HepG2 (cell line): ENCODE measurements around the gene PDZD11. TPM values are rescaled to one million over a fixed set of nuclear protein-coding genes. Genes with fewer than 3 reads are reported as not detected.

Experiments
- ELF1 ChIP-seq: sonication (generic); formaldehyde crosslinking; IDR thresholded peaks from 2 replicates; pipeline ENCODE4 v1.4.0; 2020; ENCODE audit warnings: missing genetic modification reagents
- NPAS2 ChIP-seq: sonication (generic); formaldehyde crosslinking; IDR thresholded peaks from 2 replicates; pipeline ENCODE4 v1.8.0; 2022; ENCODE audit warnings: mild to moderate bottlenecking, missing genetic modification reagents, borderline replicate concordance
- RBM39 ChIP-seq: fragments of 200-400 bp; formaldehyde crosslinking; IDR thresholded peaks from one replicate; pipeline ENCODE4 v1.6.1; 2018; ENCODE audit warnings: antibody characterized with exemption, mild to moderate bottlenecking, low read depth, low read length; ENCODE audit not compliant: poor library complexity, severe bottlenecking
- RFX5 ChIP-seq: IDR thresholded peaks from 2 replicates; pipeline ENCODE4 v1.6.1; 2011; ENCODE audit warnings: low read depth, low read length, improper control_type of control experiment
- RNF219 ChIP-seq: sonication (generic); formaldehyde crosslinking; IDR thresholded peaks from 2 replicates; pipeline ENCODE4 v1.5.0; 2020; ENCODE audit warnings: mild to moderate bottlenecking, missing genetic modification reagents
- SIN3A ChIP-seq: IDR thresholded peaks from 2 replicates; pipeline ENCODE4 v1.6.1; 2011; ENCODE audit warnings: low read depth, mild to moderate bottlenecking, control low read depth, low read length, borderline replicate concordance
- SIX4 ChIP-seq: sonication (generic); formaldehyde crosslinking; IDR thresholded peaks from 2 replicates; pipeline ENCODE4 v1.4.0; 2020; ENCODE audit warnings: missing genetic modification reagents
- SP4 ChIP-seq: sonication (generic); formaldehyde crosslinking; IDR thresholded peaks from 2 replicates; pipeline ENCODE4 v1.8.1; 2023; ENCODE audit warnings: mild to moderate bottlenecking, missing genetic modification reagents
- ZNF280B ChIP-seq: sonication (generic); formaldehyde crosslinking; IDR thresholded peaks from 2 replicates; pipeline ENCODE4 v1.5.0; 2020; ENCODE audit warnings: missing genetic modification reagents, mild to moderate bottlenecking, borderline replicate concordance
- ZNF362 ChIP-seq: sonication (generic); formaldehyde crosslinking; IDR thresholded peaks from 2 replicates; pipeline ENCODE4 v1.4.0; 2020; ENCODE audit warnings: missing genetic modification reagents, mild to moderate bottlenecking, borderline replicate concordance
- ZNF839 ChIP-seq: sonication (generic); formaldehyde crosslinking; IDR thresholded peaks from 2 replicates; pipeline ENCODE4 v1.4.0; 2020; ENCODE audit warnings: missing genetic modification reagents, mild to moderate bottlenecking, borderline replicate concordance
- ZNF850 ChIP-seq: sonication (generic); formaldehyde crosslinking; conservative IDR thresholded peaks from 2 replicates; pipeline ENCODE4 v1.9.0; 2021; ENCODE audit warnings: mild to moderate bottlenecking, missing genetic modification reagents
- polyA plus RNA-seq, 8 experiments: library from polyadenylated mRNA; depleted of rRNA in 3 of 8; stranded (reverse) in 7 of 8; unstranded in 1 of 8; fragments of >200 nt; fragmentation: Illumina TruSeq in 4 of 8; extraction: Trizol in 4 of 8; gene quantifications; 2 replicates each; pipeline versions ENCODE4 v1.2.1 to v1.2.3, GENCODE V29; 2011 to 2016; ENCODE audit warnings: low read depth in 4 of 8, missing spikeins in 1 of 8, mixed read lengths in 1 of 8; ENCODE audit not compliant: insufficient read depth in 1 of 8
- total RNA-seq, 5 experiments: library from RNA; depleted of rRNA; stranded (reverse); fragments of >200 nt; fragmentation: Illumina TruSeq; extraction: Trizol; gene quantifications; 2 replicates each; pipeline ENCODE4 v1.2.3, GENCODE V29; 2016; ENCODE audit warnings: low read depth in 1 of 5
- TF ChIP-seq, protein P1 (sequence below): sonication (generic); formaldehyde crosslinking; IDR thresholded peaks from 2 replicates; pipeline ENCODE4 v1.5.1; 2020; ENCODE audit warnings: missing genetic modification reagents, mild to moderate bottlenecking, borderline replicate concordance
- TF ChIP-seq, protein P2 (sequence below): sonication (generic); formaldehyde crosslinking; IDR thresholded peaks from 2 replicates; pipeline ENCODE4 v1.5.0; 2020; ENCODE audit warnings: mild to moderate bottlenecking, missing genetic modification reagents, borderline replicate concordance
- TF ChIP-seq, protein P3 (sequence below): sonication (generic); formaldehyde crosslinking; IDR thresholded peaks from 2 replicates; pipeline ENCODE4 v1.5.0; 2020; ENCODE audit warnings: missing genetic modification reagents, mild to moderate bottlenecking, borderline replicate concordance

PDZD11 gene
- total and polyA plus RNA-seq, 2 of the 13 experiments (the other 11 are each of a cell fraction or from before 2014, with no cell fraction given): 29.1 to 47.0 TPM

DNA sequence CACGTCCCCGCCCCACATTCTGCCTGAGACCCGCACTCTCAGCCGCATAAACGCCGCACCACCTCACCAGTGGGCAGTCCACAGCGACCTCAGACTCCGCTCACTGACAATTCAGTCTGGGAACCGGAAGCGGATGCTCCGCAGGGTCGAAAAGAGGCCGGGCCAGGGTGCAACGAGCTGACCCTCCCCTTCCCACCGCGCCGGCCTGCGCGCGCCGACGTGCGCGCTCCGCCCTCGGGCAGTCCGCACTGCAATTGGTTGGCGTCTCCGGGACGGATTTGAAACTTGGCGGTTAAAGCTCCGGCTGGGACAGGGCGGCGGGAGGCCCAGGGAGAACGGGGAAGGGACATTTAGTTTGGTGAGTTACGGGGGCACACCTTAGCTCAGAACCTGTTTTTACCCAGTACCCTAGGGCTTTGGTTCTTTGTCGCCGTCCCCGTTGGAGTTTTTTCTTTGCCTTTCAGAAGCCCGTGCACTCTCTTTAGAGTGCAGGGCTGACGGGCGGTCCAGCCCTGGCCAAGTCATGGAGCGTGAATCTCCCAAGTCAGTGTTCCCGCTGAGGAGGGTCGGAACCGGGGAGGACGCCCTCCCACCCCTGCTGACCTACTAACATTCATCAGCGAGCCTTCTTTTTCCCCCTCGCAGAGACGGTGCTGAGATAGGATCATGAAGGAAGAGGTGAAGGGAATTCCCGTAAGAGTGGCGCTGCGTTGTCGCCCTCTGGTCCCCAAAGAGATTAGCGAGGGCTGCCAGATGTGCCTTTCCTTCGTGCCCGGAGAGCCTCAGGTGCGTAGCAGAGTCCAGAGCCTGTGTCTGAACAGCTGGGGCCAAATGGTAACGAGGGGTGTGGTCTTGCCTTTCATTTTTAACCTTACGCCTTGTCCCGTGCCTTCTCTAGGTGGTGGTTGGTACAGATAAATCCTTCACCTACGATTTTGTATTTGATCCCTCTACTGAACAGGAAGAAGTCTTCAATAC lies at the start of gene PDZD11, which contains the start of gene KIF4A (continued):
- TF ChIP-seq ZNF839 (no peak), RNF219 (CRISPR knock-in tag) (no peak), ZNF850 (CRISPR knock-in tag) (no peak), ELF1 (CRISPR knock-in tag) (peak; percentile 70; the same call in 1 of the 2 replicates), RBM39 (no peak), RFX5 (no peak), ZNF280B (CRISPR knock-in tag) (no peak), ZNF362 (no peak), SIX4 (CRISPR knock-in tag) (no peak), SP4 (CRISPR knock-in tag) (peak; percentile 66), NPAS2 (CRISPR knock-in tag) (no peak), SIN3A (peak; percentile 97; the same call in 1 of the 2 replicates)
- TF ChIP-seq, protein P1, sequence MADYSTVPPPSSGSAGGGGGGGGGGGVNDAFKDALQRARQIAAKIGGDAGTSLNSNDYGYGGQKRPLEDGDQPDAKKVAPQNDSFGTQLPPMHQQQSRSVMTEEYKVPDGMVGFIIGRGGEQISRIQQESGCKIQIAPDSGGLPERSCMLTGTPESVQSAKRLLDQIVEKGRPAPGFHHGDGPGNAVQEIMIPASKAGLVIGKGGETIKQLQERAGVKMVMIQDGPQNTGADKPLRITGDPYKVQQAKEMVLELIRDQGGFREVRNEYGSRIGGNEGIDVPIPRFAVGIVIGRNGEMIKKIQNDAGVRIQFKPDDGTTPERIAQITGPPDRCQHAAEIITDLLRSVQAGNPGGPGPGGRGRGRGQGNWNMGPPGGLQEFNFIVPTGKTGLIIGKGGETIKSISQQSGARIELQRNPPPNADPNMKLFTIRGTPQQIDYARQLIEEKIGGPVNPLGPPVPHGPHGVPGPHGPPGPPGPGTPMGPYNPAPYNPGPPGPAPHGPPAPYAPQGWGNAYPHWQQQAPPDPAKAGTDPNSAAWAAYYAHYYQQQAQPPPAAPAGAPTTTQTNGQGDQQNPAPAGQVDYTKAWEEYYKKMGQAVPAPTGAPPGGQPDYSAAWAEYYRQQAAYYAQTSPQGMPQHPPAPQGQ: no peak
- TF ChIP-seq, protein P2, sequence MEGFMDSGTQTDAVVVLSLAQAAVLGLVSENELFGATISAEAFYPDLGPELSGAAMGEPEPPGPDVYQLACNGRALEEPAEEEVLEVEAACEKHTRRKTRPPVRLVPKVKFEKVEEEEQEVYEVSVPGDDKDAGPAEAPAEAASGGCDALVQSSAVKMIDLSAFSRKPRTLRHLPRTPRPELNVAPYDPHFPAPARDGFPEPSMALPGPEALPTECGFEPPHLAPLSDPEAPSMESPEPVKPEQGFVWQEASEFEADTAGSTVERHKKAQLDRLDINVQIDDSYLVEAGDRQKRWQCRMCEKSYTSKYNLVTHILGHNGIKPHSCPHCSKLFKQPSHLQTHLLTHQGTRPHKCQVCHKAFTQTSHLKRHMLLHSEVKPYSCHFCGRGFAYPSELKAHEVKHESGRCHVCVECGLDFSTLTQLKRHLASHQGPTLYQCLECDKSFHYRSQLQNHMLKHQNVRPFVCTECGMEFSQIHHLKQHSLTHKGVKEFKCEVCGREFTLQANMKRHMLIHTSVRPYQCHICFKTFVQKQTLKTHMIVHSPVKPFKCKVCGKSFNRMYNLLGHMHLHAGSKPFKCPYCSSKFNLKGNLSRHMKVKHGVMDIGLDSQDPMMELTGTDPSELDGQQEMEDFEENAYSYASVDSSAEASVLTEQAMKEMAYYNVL (CRISPR knock-in tag): no peak
- TF ChIP-seq, protein P3, sequence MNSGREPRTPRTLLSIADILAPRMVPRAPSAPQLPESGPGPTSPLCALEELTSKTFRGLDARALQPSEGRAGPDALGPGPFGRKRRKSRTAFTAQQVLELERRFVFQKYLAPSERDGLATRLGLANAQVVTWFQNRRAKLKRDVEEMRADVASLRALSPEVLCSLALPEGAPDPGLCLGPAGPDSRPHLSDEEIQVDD (CRISPR knock-in tag): no peak
